GM12801 (cell line): ENCODE data around the gene SORBS1.

Source experiments
- CTCF ChIP-seq: IDR thresholded peaks from one replicate; pipeline ENCODE4 v1.5.1; 2011; ENCODE audit warnings: control low read depth; ENCODE audit not compliant: insufficient read length; ENCODE audit errors: extremely low read depth

Gene SORBS1

GRCh38 chr10:95482501-95483233 lies 78.5 kb downstream of the SORBS1 start:
- no peak for TF ChIP-seq CTCF

DNA sequence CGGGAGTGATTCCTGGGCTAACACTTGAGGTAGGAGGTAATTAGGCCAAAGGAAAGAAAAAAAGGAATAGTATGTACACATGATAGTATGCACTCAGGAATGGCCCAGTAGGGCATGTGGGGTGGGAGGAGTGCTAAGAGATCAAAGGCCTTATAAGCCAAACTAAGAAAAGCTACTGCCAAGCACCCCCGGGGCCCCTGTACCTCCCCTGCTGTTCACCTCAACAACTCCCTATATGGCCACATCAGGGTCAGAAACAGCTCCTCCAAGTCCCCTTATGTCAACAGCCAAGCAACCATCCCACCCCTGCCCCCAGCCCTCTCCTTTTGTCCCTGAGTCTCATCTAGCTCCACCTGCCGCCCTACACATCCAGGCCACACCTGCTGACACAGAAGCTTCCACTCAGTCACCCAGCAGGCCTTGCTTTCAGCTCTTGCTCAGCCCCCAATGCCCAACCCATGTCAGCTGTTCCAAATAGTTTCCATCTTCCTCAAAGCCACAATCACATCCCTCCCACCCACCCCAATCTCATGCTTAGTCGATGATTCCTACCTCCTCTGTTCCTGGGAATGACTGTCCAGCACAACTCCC lies 80.2 kb downstream of the SORBS1 start:
- TF ChIP-seq CTCF, result no peak

DNA sequence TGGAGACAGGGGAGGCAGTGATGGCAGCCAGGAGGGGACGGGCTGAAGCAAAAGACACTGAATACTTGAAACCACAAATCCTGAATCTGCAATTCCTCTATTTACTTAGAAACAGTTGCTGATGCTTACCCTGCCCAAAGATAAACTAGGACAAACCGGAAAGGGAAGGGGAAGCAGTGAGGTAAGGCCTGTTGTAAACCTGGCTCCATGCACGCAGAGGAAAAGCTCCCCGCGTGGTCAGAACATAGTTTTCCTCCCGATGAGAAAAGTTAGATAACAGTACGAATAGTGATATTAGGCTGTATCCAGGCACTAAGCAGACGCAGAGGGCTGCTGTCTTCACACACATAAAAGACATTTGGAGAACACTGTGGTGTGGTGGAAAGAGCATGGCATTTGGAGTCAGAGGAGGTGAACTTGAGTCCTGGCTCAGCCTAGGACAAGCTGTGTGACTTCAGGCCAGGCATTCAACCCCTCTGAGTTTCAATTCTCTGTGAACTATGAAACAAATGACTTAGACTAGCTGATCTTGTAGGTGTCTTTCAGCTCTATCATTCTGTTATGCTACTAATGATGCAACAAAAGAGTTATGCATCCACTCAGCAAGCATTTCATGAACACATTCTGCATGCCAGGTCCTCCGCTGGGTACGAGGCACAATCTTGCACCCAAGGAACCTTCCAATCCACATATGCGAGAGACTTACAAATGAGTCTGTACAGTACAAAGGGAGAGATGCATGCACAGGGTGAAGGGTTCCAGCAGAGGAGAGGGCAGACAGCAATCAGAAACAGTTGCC lies 80.9 kb downstream of the SORBS1 start:
- no peak for TF ChIP-seq CTCF

- TF ChIP-seq CTCF, result no peak
These were observed 82.2 kb downstream of the SORBS1 start for GRCh38 chr10:95478935-95479334.

GRCh38 chr10:95478185-95478584 lies 83.0 kb downstream of the SORBS1 start:
- no peak for TF ChIP-seq CTCF

DNA sequence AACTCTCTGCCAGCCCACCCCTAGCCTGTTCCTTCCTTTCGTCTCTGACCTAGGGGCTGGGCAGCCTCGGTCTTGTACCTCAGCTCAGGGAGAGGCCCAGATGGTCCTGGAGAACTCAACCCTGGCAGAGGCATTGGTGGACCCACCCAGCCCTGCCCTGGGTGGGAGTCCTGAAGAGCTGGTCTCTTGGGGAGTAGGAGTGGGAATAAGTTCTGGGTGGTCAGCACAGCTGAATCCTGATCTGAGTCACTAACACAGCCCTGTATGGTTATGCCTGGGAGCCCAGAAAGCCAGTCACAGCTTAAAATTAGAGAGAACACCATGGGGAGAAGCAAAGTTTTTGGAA lies 84.0 kb downstream of the SORBS1 start:
- TF ChIP-seq CTCF, result no peak

DNA sequence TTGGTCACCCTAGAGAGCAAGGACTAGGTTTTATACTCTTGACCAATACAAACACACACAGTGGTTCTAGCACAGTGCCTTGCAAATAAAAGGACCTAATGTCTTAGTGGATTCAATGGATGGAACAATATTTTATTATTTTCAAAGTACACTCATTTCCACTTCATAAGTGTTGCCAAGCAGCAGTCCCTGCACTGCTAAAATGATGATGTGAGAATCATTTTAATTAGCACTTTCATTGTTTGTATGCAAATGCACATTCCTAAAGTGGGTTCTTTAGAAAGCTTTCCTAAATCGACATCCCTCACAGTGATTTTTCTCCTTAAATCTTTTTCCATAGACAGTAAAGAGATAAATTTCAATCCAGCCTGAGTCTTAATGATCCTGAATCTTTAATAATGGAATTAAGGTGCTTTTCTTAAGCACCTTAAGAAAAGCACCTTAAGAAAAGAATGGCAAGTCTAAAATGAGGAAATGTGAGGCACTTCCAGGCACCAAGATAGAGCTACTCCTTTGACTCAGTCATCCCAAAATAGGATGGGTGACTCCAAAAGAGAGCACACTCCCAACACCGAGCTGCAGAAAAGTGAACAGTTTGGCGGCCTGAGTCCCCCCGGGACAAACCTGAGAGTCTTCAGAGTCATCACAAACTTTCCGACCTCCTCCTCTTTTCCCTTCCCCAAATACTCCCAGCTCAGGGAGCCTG lies 84.5 kb downstream of the SORBS1 start:
- TF ChIP-seq CTCF, result no peak
